AG04450 (cell line): ENCODE results near the gene SPEF1. TPM values are rescaled to one million over a fixed set of nuclear protein-coding genes. Genes with fewer than 3 reads are reported as not detected.

Experiments
- CTCF ChIA-PET: fragments of 300-600, 350-600 bp; formaldehyde crosslinking; extraction: SDS; loops from one replicate; lab custom pipeline; 2022; ENCODE audit warnings: antibody characterized with exemption, inconsistent platforms; lab: Charles Lee
- POLR2A ChIA-PET: fragments of 350-600 bp; formaldehyde crosslinking; extraction: SDS; loops from one replicate; lab custom pipeline; 2021; ENCODE audit warnings: antibody characterized with exemption, inconsistent platforms; lab: Yijun Ruan, JAX
- DNase-seq: peaks from one replicate; pipeline ENCODE4 v3.0.0-alpha.2; 2011; ENCODE audit warnings: low read depth, low spot score
- H3K27ac ChIP-seq: one replicate; pipeline ENCODE4 v1.5.1; 2012; ENCODE audit warnings: low read depth, low read length, control low read depth
- H3K27me3 ChIP-seq: one replicate; pipeline ENCODE4 v1.6.0; 2012; ENCODE audit warnings: low read length; ENCODE audit not compliant: control insufficient read depth, insufficient read depth
- H3K4me3 ChIP-seq: 2 replicates; pipeline ENCODE4 v1.5.1; 2011; ENCODE audit warnings: mild to moderate bottlenecking, low read depth, low read length, control low read depth
- H3K9me3 ChIP-seq: 2 replicates; pipeline ENCODE4 v1.5.1; 2012; ENCODE audit warnings: low read length; ENCODE audit not compliant: control insufficient read depth, insufficient read depth
- CTCF ChIP-seq: IDR thresholded peaks from 2 replicates; pipeline ENCODE4 v1.5.1; 2011; ENCODE audit warnings: low read depth, low read length, control low read depth, inconsistent platforms
- polyA plus RNA-seq: library from polyadenylated mRNA; depleted of rRNA; stranded (reverse); fragments of >200 nt; gene quantifications from 2 replicates; pipeline ENCODE4 v1.2.3, GENCODE V29; 2011

Gene SPEF1
- polyA plus RNA-seq, 1 experiment, result 0.12 TPM

DNA sequence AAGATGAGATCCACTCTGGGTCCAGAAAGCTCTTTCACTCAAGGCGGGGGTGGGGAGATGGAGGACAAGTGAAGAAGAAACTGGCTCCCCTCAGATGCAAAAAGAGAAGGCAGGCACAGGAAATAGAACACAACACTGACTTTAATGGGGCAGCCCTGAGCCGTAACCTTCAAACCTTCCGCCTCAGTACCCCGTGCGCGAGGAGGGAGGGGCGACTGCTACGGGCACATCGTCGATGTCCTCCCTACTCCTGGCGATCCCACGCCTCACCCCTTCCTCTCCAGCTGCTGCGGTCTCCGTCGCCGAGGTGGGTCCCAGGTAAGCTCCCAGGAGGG lies 3.9 kb downstream of the SPEF1 start:
- H3K9me3 ChIP-seq, result no peaks in the 10 kb centered on the region
- no peak for DNase-seq
- POLR2A ChIA-PET, result interaction anchor here (0.6 to 1.7 kb wide), 2 partner anchors 9 to 43 kb away, joined by 3 to 14 read pairs; partner anchors contain the start of genes ADISSP and AP5S1
- no peak for TF ChIP-seq CTCF
- H3K4me3 ChIP-seq, result peak overlapping the region; percentile 60
- CTCF ChIA-PET, result interaction anchor here (1.2 to 2.8 kb wide), 3 partner anchors 9 to 100 kb away, joined by 3 to 18 read pairs (median 8); partner anchors contain the start of genes ADISSP and CENPB
- H3K27ac ChIP-seq, result no peak overlapping the region
- peaks cover 7% of the 10 kb centered on the region for H3K27me3 ChIP-seq

GRCh38 chr20:3775457-3776108 lies 5.7 kb downstream of the SPEF1 start:
- CTCF ChIA-PET, result no interaction called here
- Histone ChIP-seq H3K4me3 (no peak overlapping the region), H3K27ac (no peak overlapping the region), H3K9me3 (no peaks in the 10 kb centered on the region), H3K27me3 (peaks cover 7% of the 10 kb centered on the region)
- no peak for TF ChIP-seq CTCF
- no peak for DNase-seq
- POLR2A ChIA-PET, result no interaction called here

- POLR2A ChIA-PET, result no interaction called here
- H3K9me3 ChIP-seq, result no peaks in the 10 kb centered on the region
- no peak for TF ChIP-seq CTCF
- no peak overlapping the region for H3K4me3 ChIP-seq
- no peak for DNase-seq
- no peak overlapping the region for H3K27ac ChIP-seq
- H3K27me3 ChIP-seq, result no peaks in the 10 kb centered on the region
- CTCF ChIA-PET, result interaction anchor here (0.7 kb wide), 2 partner anchors 55 to 77 kb away, joined by 3 read pairs; no protein-coding TSS in a partner anchor
These were observed 9.6 kb downstream of the SPEF1 start for GRCh38 chr20:3771552-3772058.

GRCh38 chr20:3768342-3769130 lies 12.7 kb downstream of the SPEF1 start:
- DNase-seq, result no peak
- CTCF ChIA-PET, result interaction anchor here (0.5 to 2.1 kb wide), 10 partner anchors 10 to 304 kb away, joined by 3 to 18 read pairs (median 6); partner anchors contain the start of genes CENPB and SPEF1
- Histone ChIP-seq H3K9me3 (no peaks in the 10 kb centered on the region), H3K27ac (peak overlapping the region; percentile 90), H3K27me3 (no peaks in the 10 kb centered on the region), H3K4me3 (peak overlapping the region; percentile 84)
- TF ChIP-seq CTCF, result peak; percentile 47
- POLR2A ChIA-PET, result interaction anchor here (0.9 to 2.3 kb wide), 10 partner anchors 8 to 317 kb away, joined by 3 to 14 read pairs (median 4); partner anchors contain the start of genes ADAM33, AP5S1, CENPB and SPEF1
